DND-41 (cell line): ENCODE measurements around the gene KAT2A.

Experiments used
- EZH2 ChIP-seq: IDR thresholded peaks from 3 replicates; pipeline ENCODE4 v1.6.1; 2012; ENCODE audit warnings: borderline replicate concordance, low read depth, mild to moderate bottlenecking, moderate library complexity, low read length, inconsistent platforms; ENCODE audit not compliant: severe bottlenecking
- TF ChIP-seq, protein P1 (sequence below): IDR thresholded peaks from 2 replicates; pipeline ENCODE4 v1.5.1; 2012; ENCODE audit warnings: borderline replicate concordance, low read length, moderate library complexity, mild to moderate bottlenecking; ENCODE audit not compliant: poor library complexity, severe bottlenecking; ENCODE audit errors: extremely low read depth

DNA sequence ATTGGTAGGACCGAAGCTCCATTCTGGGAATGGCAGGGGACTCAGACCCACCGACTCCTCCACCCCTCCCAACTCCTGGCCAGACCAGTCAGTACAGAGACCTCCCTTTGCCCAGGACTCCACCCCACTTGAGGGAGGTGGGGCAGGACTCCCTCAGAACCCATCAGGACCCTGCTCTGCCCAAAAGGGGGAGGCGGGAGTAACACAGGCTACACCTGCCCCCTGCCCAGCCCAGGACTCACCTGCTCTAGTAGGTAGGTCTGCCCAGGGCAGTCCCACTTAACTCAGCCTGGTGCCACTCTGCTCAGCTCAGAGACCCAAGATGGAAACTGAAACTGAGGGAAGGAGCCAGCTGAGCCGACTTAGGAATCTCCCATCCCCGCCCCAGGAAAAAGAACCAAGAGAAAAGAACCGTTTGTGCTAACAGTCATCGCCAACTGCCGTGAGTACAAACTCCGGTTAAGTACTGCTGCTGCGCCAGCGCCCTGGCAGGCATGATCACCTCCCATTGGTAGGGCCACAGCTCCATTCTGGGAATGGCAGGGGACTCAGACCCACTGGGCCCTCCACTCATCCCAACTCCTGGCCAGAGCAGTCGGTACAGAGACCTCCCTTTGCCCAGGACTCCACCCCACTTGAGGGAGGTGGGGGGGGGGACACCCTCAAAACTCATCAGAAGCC, 9.2 kb downstream of the KAT2A start:
- TF ChIP-seq, protein P1, sequence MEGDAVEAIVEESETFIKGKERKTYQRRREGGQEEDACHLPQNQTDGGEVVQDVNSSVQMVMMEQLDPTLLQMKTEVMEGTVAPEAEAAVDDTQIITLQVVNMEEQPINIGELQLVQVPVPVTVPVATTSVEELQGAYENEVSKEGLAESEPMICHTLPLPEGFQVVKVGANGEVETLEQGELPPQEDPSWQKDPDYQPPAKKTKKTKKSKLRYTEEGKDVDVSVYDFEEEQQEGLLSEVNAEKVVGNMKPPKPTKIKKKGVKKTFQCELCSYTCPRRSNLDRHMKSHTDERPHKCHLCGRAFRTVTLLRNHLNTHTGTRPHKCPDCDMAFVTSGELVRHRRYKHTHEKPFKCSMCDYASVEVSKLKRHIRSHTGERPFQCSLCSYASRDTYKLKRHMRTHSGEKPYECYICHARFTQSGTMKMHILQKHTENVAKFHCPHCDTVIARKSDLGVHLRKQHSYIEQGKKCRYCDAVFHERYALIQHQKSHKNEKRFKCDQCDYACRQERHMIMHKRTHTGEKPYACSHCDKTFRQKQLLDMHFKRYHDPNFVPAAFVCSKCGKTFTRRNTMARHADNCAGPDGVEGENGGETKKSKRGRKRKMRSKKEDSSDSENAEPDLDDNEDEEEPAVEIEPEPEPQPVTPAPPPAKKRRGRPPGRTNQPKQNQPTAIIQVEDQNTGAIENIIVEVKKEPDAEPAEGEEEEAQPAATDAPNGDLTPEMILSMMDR: no peak
- no peak for TF ChIP-seq EZH2
